K562 (cell line): ENCODE data around the gene COG4. TPM values are rescaled to one million over a fixed set of nuclear protein-coding genes. Genes with fewer than 3 reads are reported as not detected.
A peak's percentile ranks its signal among the peaks of the same experiment; 100 is the strongest.

Experiments
- ASH1L ChIP-seq: fragments of 450-650 bp; IDR thresholded peaks from 2 replicates; pipeline ENCODE4 v1.6.1; 2018; ENCODE audit warnings: borderline replicate concordance, mild to moderate bottlenecking, low read depth; ENCODE audit not compliant: partially characterized antibody
- CBX8 ChIP-seq: fragments of 200-600 bp; sonication (generic); IDR thresholded peaks from 2 replicates; pipeline ENCODE4 v1.6.1; 2012; ENCODE audit warnings: borderline replicate concordance, mixed run types, low read depth, mild to moderate bottlenecking, moderate library complexity, mixed read lengths, low read length, control low read depth, inconsistent platforms; ENCODE audit not compliant: poor library complexity, severe bottlenecking; ENCODE audit errors: extremely low read depth
- CHD1 ChIP-seq: fragments of 200-600 bp; sonication (generic); IDR thresholded peaks from one replicate; pipeline ENCODE4 v1.6.1; 2012; ENCODE audit warnings: mild to moderate bottlenecking, moderate library complexity, low read length, inconsistent platforms
- ESRRB ChIP-seq: fragments of 250-450 bp; sonication (Bioruptor Pico); IDR thresholded peaks from 2 replicates; pipeline ENCODE4 v1.5.0; 2020; ENCODE audit warnings: mild to moderate bottlenecking, moderate library complexity, borderline replicate concordance
- HDAC1 ChIP-seq, 2 experiments: fragments of 450-650 bp; IDR thresholded peaks; 2 replicates each; pipeline ENCODE4 v1.6.1; 2016 to 2017; ENCODE audit warnings: inconsistent platforms in 1 of 2, mild to moderate bottlenecking in 1 of 2, moderate library complexity in 1 of 2
- NFXL1 ChIP-seq: fragments of 450-650 bp; formaldehyde crosslinking; IDR thresholded peaks from 2 replicates; pipeline ENCODE4 v1.4.0; 2021; ENCODE audit warnings: mild to moderate bottlenecking
- PCBP2 ChIP-seq: fragments of 200-400 bp; formaldehyde crosslinking; IDR thresholded peaks from 2 replicates; pipeline ENCODE4 v1.6.1; 2018; ENCODE audit warnings: low read length, low read depth, mild to moderate bottlenecking, moderate library complexity; ENCODE audit not compliant: poor library complexity, severe bottlenecking
- PHB2 ChIP-seq: fragments of 450-650 bp; IDR thresholded peaks from 2 replicates; pipeline ENCODE4 v1.6.1; 2017; ENCODE audit warnings: low read depth
- PRPF4 ChIP-seq: fragments of 200-400 bp; formaldehyde crosslinking; IDR thresholded peaks from one replicate; pipeline ENCODE4 v1.6.1; 2017; ENCODE audit warnings: low read length, low read depth, mild to moderate bottlenecking; ENCODE audit not compliant: insufficient read depth, poor library complexity, severe bottlenecking
- RBBP5 ChIP-seq: fragments of 200-600 bp; sonication (generic); IDR thresholded peaks from 2 replicates; pipeline ENCODE4 v1.6.1; 2012; ENCODE audit warnings: borderline replicate concordance, mild to moderate bottlenecking, low read length, control low read depth, inconsistent platforms; ENCODE audit not compliant: insufficient read depth, poor library complexity, severe bottlenecking
- TSC22D4 ChIP-seq: fragments of 450-650 bp; IDR thresholded peaks from 2 replicates; pipeline ENCODE4 v1.6.1; 2016; ENCODE audit warnings: missing genetic modification characterization, missing biosample characterization, control low read depth
- YBX1 ChIP-seq: fragments of 450-650 bp; IDR thresholded peaks from 2 replicates; pipeline ENCODE4 v1.7.1; 2016; ENCODE audit warnings: mild to moderate bottlenecking
- ZKSCAN3 ChIP-seq: fragments of 250-450 bp; sonication (Bioruptor Pico); IDR thresholded peaks from 2 replicates; pipeline ENCODE4 v1.4.0; 2020
- ZNF431 ChIP-seq: sonication (generic); formaldehyde crosslinking; IDR thresholded peaks from 2 replicates; pipeline ENCODE4 v1.8.0; 2022; ENCODE audit warnings: mild to moderate bottlenecking, missing genetic modification reagents
- ZSCAN29 ChIP-seq: fragments of 450-650 bp; IDR thresholded peaks from 2 replicates; pipeline ENCODE4 v1.6.1; 2017
- polyA plus RNA-seq, 8 experiments: library from polyadenylated mRNA; depleted of rRNA in 4 of 8; stranded (reverse) in 5 of 8; unstranded in 3 of 8; fragments of >200 nt; fragmentation: Nextera tagmentation in 2 of 8; fragmentation: Illumina TruSeq in 1 of 8; extraction: Ambion mirVana in 2 of 8; extraction: Trizol in 1 of 8; gene quantifications; 2 replicates each; pipeline versions ENCODE4 v1.2.1 to v1.2.3, GENCODE V29; 2011 to 2014; ENCODE audit warnings: inconsistent platforms in 1 of 8, missing spikeins in 1 of 8
- total RNA-seq, 7 experiments: library from RNA; depleted of rRNA in 6 of 7; stranded (reverse); fragments of >200 nt in 6 of 7; fragmentation: Illumina TruSeq in 2 of 7; extraction: Trizol in 2 of 7; gene quantifications; 2 replicates each; pipeline versions ENCODE4 v1.2.1 to v1.2.3, GENCODE V29; 2011 to 2021; ENCODE audit warnings: low replicate concordance in 1 of 7
- TF ChIP-seq, protein P1 (sequence below): fragments of 250-450 bp; sonication (Bioruptor Pico); IDR thresholded peaks from 2 replicates; pipeline ENCODE4 v1.5.0; 2021; ENCODE audit warnings: mild to moderate bottlenecking, moderate library complexity
- TF ChIP-seq, protein P2 (sequence below): sonication (generic); formaldehyde crosslinking; IDR thresholded peaks from 2 replicates; pipeline ENCODE4 v1.8.0; 2022; ENCODE audit warnings: missing genetic modification reagents, mild to moderate bottlenecking, borderline replicate concordance
- TF ChIP-seq, protein P3 (sequence below): sonication (generic); formaldehyde crosslinking; IDR thresholded peaks from 2 replicates; pipeline ENCODE4 v1.9.0; 2022; ENCODE audit warnings: mild to moderate bottlenecking, missing genetic modification reagents
- TF ChIP-seq, protein P4 (sequence below), 2 experiments: fragments of 450-650 bp; conservative IDR thresholded peaks; 2 replicates each; pipeline ENCODE4 v1.6.1; 2017; ENCODE audit warnings: mild to moderate bottlenecking in 2 of 2, moderate library complexity in 2 of 2
- TF ChIP-seq, protein P5 (sequence below), 2 experiments: fragments of 450-650 bp in 1 of 2; sonication (generic) in 1 of 2; formaldehyde crosslinking in 1 of 2; IDR thresholded peaks in 1 of 2; conservative IDR thresholded peaks in 1 of 2; 2 replicates each; pipeline versions ENCODE4 v1.6.1 to v1.8.1; 2016 to 2023; ENCODE audit warnings: mild to moderate bottlenecking in 2 of 2, moderate library complexity in 2 of 2, inconsistent platforms in 1 of 2, missing genetic modification reagents in 1 of 2

The COG4 gene
- total and polyA plus RNA-seq, 9 of the 15 experiments (the other 6 are each of a cell fraction or from before 2014, with no cell fraction given), result 13.7 to 73.9 (median 44.2) TPM

DNA sequence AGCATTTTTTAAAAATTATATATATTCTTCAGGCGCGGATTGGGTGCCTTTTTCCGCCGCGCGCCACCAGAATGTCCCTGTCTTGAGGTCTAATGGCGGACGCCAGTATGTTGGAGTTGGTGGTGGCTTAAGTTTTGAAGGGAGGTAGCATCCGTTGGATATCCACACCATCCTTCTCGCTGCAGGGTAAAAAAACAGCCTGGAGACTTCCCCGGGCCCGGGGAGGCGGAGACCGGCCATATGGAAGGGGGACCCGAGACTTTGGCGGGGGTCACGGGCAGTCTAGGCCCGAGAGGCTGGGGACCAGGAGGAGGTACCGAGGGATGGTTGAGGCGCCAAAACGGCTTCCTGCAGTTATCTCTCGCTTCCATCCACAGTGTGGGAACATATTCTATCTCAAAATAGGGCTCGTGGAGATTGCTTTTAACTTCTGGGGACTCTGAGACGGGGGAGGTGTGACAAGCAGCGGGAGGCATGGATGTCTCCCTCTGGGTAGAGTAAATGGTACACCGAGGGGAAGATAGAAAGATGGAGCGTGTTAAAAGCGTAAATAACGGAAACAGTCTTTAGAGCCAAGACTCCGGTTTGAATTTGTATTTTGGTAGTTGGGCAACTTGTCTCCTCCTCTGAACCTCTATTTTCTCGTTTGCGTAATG, 517 bp upstream of the COG4 start, which contains the start of gene SF3B3 (continued):
- TF ChIP-seq RBBP5, result peak; percentile 92
- TF ChIP-seq CHD1, result peak; percentile 96
- no peak for TF ChIP-seq PCBP2
- peak in 1 of 2 experiments; percentile 41; a peak in 1 of 4 replicates for TF ChIP-seq HDAC1 (IDR thresholded peaks at IDR 0.05)
- TF ChIP-seq, protein P1, sequence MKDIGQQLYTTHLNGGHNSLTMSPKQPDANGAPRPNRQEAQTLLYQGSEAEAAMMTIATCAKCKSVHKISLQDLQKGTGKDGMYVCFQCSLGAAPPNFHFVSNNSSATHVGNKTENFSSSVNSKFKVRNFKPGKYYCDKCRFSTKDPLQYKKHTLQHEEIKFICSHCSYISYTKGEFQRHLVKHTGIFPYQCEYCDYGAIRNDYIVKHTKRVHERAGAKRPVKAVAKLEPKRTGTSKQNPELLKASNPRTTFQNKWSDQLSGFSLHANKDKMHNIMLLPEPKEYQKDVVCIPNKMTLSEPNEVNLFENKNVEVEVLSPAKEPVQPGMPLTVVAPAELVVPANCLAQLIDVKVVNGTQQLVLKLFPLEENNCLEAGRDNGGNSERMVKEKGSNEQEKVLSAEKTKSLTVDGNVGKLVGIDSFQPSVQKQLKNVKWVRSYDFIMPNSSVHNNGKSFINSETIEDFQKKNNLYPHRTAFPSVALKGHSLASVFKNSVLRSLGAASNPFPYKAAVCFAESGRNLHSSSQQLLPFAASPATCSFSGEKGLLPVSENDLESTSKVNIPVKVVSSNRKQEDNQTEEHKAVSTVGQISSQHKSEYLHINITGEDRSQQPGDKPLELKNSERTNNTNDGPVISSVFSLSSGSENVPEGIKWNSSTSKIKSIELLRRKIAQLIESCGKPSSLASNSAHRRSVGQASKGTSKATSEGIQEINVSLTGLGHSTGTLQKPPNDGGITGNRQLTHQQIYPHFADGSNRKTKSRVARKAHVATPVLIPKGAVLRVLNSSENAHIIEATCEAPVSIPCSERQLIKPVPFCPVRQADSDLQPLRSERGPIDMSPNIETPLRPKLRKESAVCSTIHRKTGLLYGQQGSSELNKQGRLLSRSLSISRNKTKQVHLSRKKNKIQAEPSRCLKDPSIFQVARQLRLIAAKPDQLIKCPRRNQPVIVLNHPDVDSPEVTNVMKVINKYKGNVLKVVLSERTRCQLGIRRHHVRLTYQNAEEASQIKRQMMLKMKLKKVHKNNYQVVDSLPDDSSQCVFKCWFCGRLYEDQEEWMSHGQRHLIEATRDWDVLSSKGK, result no peak
- TF ChIP-seq NFXL1 (CRISPR knock-in tag), result no peak
- TF ChIP-seq, protein P2, sequence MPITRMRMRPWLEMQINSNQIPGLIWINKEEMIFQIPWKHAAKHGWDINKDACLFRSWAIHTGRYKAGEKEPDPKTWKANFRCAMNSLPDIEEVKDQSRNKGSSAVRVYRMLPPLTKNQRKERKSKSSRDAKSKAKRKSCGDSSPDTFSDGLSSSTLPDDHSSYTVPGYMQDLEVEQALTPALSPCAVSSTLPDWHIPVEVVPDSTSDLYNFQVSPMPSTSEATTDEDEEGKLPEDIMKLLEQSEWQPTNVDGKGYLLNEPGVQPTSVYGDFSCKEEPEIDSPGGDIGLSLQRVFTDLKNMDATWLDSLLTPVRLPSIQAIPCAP (CRISPR knock-in tag), result no peak
- TF ChIP-seq CBX8, result no peak
- TF ChIP-seq, protein P3, sequence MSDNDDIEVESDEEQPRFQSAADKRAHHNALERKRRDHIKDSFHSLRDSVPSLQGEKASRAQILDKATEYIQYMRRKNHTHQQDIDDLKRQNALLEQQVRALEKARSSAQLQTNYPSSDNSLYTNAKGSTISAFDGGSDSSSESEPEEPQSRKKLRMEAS (CRISPR knock-in tag), result peak; percentile 74
- no peak for TF ChIP-seq PRPF4
- TF ChIP-seq YBX1, result no peak
- TF ChIP-seq TSC22D4 (tag), result no peak
- TF ChIP-seq, protein P4, sequence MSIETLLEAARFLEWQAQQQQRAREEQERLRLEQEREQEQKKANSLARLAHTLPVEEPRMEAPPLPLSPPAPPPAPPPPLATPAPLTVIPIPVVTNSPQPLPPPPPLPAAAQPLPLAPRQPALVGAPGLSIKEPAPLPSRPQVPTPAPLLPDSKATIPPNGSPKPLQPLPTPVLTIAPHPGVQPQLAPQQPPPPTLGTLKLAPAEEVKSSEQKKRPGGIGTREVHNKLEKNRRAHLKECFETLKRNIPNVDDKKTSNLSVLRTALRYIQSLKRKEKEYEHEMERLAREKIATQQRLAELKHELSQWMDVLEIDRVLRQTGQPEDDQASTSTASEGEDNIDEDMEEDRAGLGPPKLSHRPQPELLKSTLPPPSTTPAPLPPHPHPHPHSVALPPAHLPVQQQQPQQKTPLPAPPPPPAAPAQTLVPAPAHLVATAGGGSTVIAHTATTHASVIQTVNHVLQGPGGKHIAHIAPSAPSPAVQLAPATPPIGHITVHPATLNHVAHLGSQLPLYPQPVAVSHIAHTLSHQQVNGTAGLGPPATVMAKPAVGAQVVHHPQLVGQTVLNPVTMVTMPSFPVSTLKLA (conservative IDR thresholded peaks at IDR 0.05), result peak; percentile 72 to 77
- TF ChIP-seq ZNF431 (CRISPR knock-in tag), result peak; percentile 43; the same call in 1 of the 2 replicates
- TF ChIP-seq ZKSCAN3 (CRISPR knock-in tag), result no peak
- TF ChIP-seq ZSCAN29, result peak; percentile 46; the same call in 1 of the 2 replicates
- no peak for TF ChIP-seq PHB2
- no peak for TF ChIP-seq ASH1L
- no peak for TF ChIP-seq ESRRB (CRISPR knock-in tag)
- TF ChIP-seq, protein P5, sequence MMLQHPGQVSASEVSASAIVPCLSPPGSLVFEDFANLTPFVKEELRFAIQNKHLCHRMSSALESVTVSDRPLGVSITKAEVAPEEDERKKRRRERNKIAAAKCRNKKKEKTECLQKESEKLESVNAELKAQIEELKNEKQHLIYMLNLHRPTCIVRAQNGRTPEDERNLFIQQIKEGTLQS (IDR thresholded peaks at IDR 0.05), result no peak
- TF ChIP-seq, protein P5 (CRISPR knock-in tag; conservative IDR thresholded peaks at IDR 0.05), result no peak
